IMR-90 (cell line): ENCODE measurements around the gene SMYD1. TPM values are rescaled to one million over a fixed set of nuclear protein-coding genes. Genes with fewer than 3 reads are reported as not detected.
A peak's percentile ranks its signal among the peaks of the same experiment; 100 is the strongest.

ENCODE experiments used
- ATAC-seq: fragments of 200-7000 bp; cut with Tn5 transposase; 2 replicates; pipeline ENCODE4 v1.9.1; 2020; ENCODE audit warnings: low read depth, mild to moderate bottlenecking, moderate library complexity
- BruUV-seq: library from RNA; stranded (reverse); fragments of 400-500 nt; replicated peaks from 2 replicates; lab custom pipeline; 2021; lab: Mats Ljungman, UMichigan
- CTCF ChIA-PET: fragments of 300-600 bp; formaldehyde crosslinking; extraction: SDS; loops from one replicate; lab custom pipeline; 2021; ENCODE audit warnings: antibody characterized with exemption; lab: Yijun Ruan, JAX
- POLR2A ChIA-PET: fragments of 300-600 bp; sonication (Branson Sonifier 250); formaldehyde crosslinking; loops from one replicate; lab custom pipeline; 2022; ENCODE audit warnings: antibody characterized with exemption; ENCODE audit not compliant: unreplicated experiment; lab: Charles Lee
- DNase-seq: peaks from one replicate; pipeline ENCODE4 v3.0.0; 2013
- H2AFZ ChIP-seq: replicated peaks from 2 replicates; pipeline ENCODE3; 2013; ENCODE audit warnings: low read length, mild to moderate bottlenecking; ENCODE audit not compliant: poor library complexity
- H2AK5ac ChIP-seq: 2 replicates; pipeline ENCODE4 v1.6.1; 2013; ENCODE audit warnings: low read depth, low read length, inconsistent platforms
- H2AK9ac ChIP-seq: replicated peaks from 2 replicates; pipeline ENCODE3; 2013; ENCODE audit warnings: mild to moderate bottlenecking, low read depth, low read length, moderate library complexity; ENCODE audit not compliant: poor library complexity
- H2BK120ac ChIP-seq: 2 replicates; pipeline ENCODE4 v1.6.1; 2013; ENCODE audit warnings: low read depth, low read length, inconsistent platforms
- H2BK15ac ChIP-seq: 3 replicates; pipeline ENCODE4 v1.6.1; 2013; ENCODE audit warnings: low read depth, low read length, inconsistent platforms
- H2BK20ac ChIP-seq: 2 replicates; pipeline ENCODE4 v1.6.1; 2013; ENCODE audit warnings: low read depth, mild to moderate bottlenecking, inconsistent platforms, low read length, moderate library complexity
- H2BK5ac ChIP-seq: 2 replicates; pipeline ENCODE4 v1.6.1; 2013; ENCODE audit warnings: mild to moderate bottlenecking, low read depth, low read length, inconsistent platforms; ENCODE audit not compliant: poor library complexity, severe bottlenecking
- H3K14ac ChIP-seq: replicated peaks from 2 replicates; pipeline ENCODE4 v1.6.1; 2013; ENCODE audit warnings: low read depth, low read length, inconsistent platforms
- H3K18ac ChIP-seq: 2 replicates; pipeline ENCODE4 v1.6.1; 2013; ENCODE audit warnings: low read depth, low read length, control low read depth
- H3K23ac ChIP-seq: 2 replicates; pipeline ENCODE4 v1.6.1; 2013; ENCODE audit warnings: low read depth, low read length, inconsistent platforms
- H3K27ac ChIP-seq: 2 replicates; pipeline ENCODE4 v1.5.1; 2013; ENCODE audit warnings: mild to moderate bottlenecking, control low read depth, low read length; ENCODE audit not compliant: insufficient read depth
- H3K27me3 ChIP-seq: 2 replicates; pipeline ENCODE4 v1.6.1; 2013; ENCODE audit warnings: low read length; ENCODE audit not compliant: control insufficient read depth, insufficient read depth
- H3K36me3 ChIP-seq: 2 replicates; pipeline ENCODE4 v1.6.1; 2013; ENCODE audit warnings: low read length, mixed read lengths; ENCODE audit not compliant: control insufficient read depth, insufficient read depth
- H3K4ac ChIP-seq: 2 replicates; pipeline ENCODE4 v1.6.1; 2013; ENCODE audit warnings: low read depth, low read length, inconsistent platforms
- H3K4me1 ChIP-seq: 2 replicates; pipeline ENCODE4 v1.6.1; 2013; ENCODE audit warnings: low read length, mixed read lengths; ENCODE audit not compliant: control insufficient read depth, insufficient read depth
- H3K4me2 ChIP-seq: 2 replicates; pipeline ENCODE4 v1.6.1; 2013; ENCODE audit warnings: low read depth, mild to moderate bottlenecking, control low read depth, low read length, moderate library complexity
- H3K4me3 ChIP-seq: 2 replicates; pipeline ENCODE4 v1.5.1; 2013; ENCODE audit warnings: low read depth, mild to moderate bottlenecking, control low read depth, low read length, moderate library complexity; ENCODE audit not compliant: insufficient read depth
- H3K56ac ChIP-seq: 2 replicates; pipeline ENCODE4 v1.6.1; 2013; ENCODE audit warnings: low read length, inconsistent platforms; ENCODE audit not compliant: insufficient read depth; ENCODE audit errors: extremely low read depth
- H3K79me1 ChIP-seq, 2 experiments: 2 replicates each; pipeline ENCODE4 v1.6.1; 2013; ENCODE audit warnings: low read length in 2 of 2, inconsistent platforms in 1 of 2, low read depth in 1 of 2
- H3K9ac ChIP-seq: 2 replicates; pipeline ENCODE4 v1.6.1; 2013; ENCODE audit warnings: low read depth, low read length, control low read depth
- H3K9me1 ChIP-seq: 2 replicates; pipeline ENCODE4 v1.6.1; 2013; ENCODE audit warnings: low read length, inconsistent platforms; ENCODE audit not compliant: insufficient read depth
- H3K9me3 ChIP-seq: 2 replicates; pipeline ENCODE4 v1.6.1; 2013; ENCODE audit warnings: low read length; ENCODE audit not compliant: control insufficient read depth, insufficient read depth
- H4K20me1 ChIP-seq: 2 replicates; pipeline ENCODE4 v1.6.1; 2013; ENCODE audit warnings: low read length, inconsistent platforms; ENCODE audit not compliant: insufficient read depth
- H4K5ac ChIP-seq: 2 replicates; pipeline ENCODE4 v1.6.1; 2013; ENCODE audit warnings: mild to moderate bottlenecking, low read depth, low read length, control low read depth
- H4K8ac ChIP-seq, 2 experiments: 2 replicates each; pipeline ENCODE4 v1.6.1; 2013; ENCODE audit warnings: low read depth in 2 of 2, low read length in 2 of 2, control low read depth in 1 of 2, inconsistent platforms in 1 of 2
- H4K91ac ChIP-seq: 2 replicates; pipeline ENCODE4 v1.6.1; 2013; ENCODE audit warnings: low read depth, low read length, inconsistent platforms; ENCODE audit not compliant: insufficient read depth
- CHD1 ChIP-seq: IDR thresholded peaks from 2 replicates; pipeline ENCODE4 v1.6.1; 2012; ENCODE audit warnings: low read depth, low read length, improper control_type of control experiment
- FOS ChIP-seq: fragments of 150-350 bp; IDR thresholded peaks from 2 replicates; pipeline ENCODE4 v1.6.1; 2016; ENCODE audit warnings: low read depth, low read length
- SMC3 ChIP-seq: fragments of 150-350 bp; IDR thresholded peaks from 2 replicates; pipeline ENCODE4 v1.6.1; 2016; ENCODE audit warnings: low read depth, mild to moderate bottlenecking, antibody characterized with exemption, low read length, moderate library complexity
- dilution Hi-C: fragments of 300-500 bp; cut with HindIII; formaldehyde crosslinking; loops from one replicate; pipeline ENCODE4 v1.14.3; 2018; ENCODE audit warnings: low sequenced_read_pairs; ENCODE audit not compliant: unreplicated experiment
- in situ Hi-C: fragments of 300-500 bp; cut with MboI; formaldehyde crosslinking; loops from 3 replicates; pipeline ENCODE4 v1.14.3; 2019; ENCODE audit warnings: low sequenced_read_pairs, inconsistent platforms, mixed read lengths
- intact Hi-C: fragments of 100-400 bp; cut with micrococcal nuclease; formaldehyde crosslinking; loops from 2 replicates; pipeline ENCODE4 v1.10.0; 2022
- polyA plus RNA-seq, 3 experiments: library from polyadenylated mRNA; depleted of rRNA; stranded (reverse); fragments of >200 nt; gene quantifications; 2 replicates each; pipeline ENCODE4 v1.2.3, GENCODE V29; 2012; ENCODE audit warnings: low replicate concordance in 1 of 3
- total RNA-seq: library from RNA; depleted of rRNA; stranded (reverse); fragments of >200 nt; gene quantifications from 2 replicates; pipeline ENCODE4 v1.2.3, GENCODE V29; 2012

SMYD1 gene
- total and polyA plus RNA-seq, 2 of the 4 experiments (the other 2 are of a cell fraction): not detected

DNA sequence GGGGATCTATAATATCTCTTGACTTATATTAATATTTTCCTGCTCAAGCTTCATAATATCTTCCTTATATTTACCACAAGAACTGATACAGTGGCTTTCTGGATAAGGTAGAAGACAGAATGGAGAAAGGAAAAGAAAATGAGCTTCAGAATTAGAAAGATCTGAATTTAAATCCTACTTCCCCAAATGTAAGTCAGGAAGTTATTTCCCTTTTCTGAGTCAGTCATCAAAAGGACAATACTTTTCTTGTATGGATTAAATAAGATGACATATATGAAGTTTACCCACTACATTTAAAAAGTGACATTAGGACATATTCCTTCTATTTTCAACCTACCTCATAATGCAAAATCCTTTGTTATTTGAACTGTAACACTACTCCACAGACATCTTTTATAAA is 31.0 kb upstream of the SMYD1 start:
- no peak for TF ChIP-seq CHD1
- TF ChIP-seq FOS: no peak
- no peak for TF ChIP-seq SMC3
- Histone ChIP-seq H3K4me3 (no peak overlapping the region), H2BK15ac (no peak overlapping the region), H2BK20ac (no peak overlapping the region), H3K4me1 (peaks cover 2% of the 10 kb centered on the region; the same call in 1 of the 2 replicates), H3K56ac (no peak overlapping the region), H4K5ac (no peak overlapping the region), H3K27ac (no peak overlapping the region), H2AK9ac (no peak overlapping the region), H3K27me3 (no peaks in the 10 kb centered on the region), H3K79me1 (peaks cover 28 to 29% of the 10 kb centered on the region in 2 experiments), H4K91ac (no peak overlapping the region), H3K4me2 (no peak overlapping the region), H3K9me1 (0 out of 2 replicates have a peak, but pooled peaks cover 2% of the 10 kb centered on the region), H2BK120ac (no peak overlapping the region), H4K20me1 (peaks cover 4% of the 10 kb centered on the region; the same call in 1 of the 2 replicates), H4K8ac (no peak overlapping the region; a peak in 1 of 4 replicates), H3K23ac (no peak overlapping the region), H3K9me3 (no peaks in the 10 kb centered on the region), H2AK5ac (no peak overlapping the region), H3K36me3 (peaks cover 14% of the 10 kb centered on the region), H2AFZ (no peak overlapping the region), H3K9ac (no peak overlapping the region), H2BK5ac (peak overlapping the region; percentile 56), H3K18ac (no peak overlapping the region), H3K14ac (no peak overlapping the region), H3K4ac (no peak overlapping the region)
- DNase-seq (no peak), ATAC-seq (no peak)
- intact Hi-C loops: no loop called here
- ChIA-PET POLR2A (no interaction called here), CTCF (interaction anchor here (0.8 kb wide), 1 partner anchor 35 kb away, joined by 3 read pairs; no protein-coding TSS in a partner anchor)
- dilution Hi-C loops: no loop called here
- in situ Hi-C loops: no loop called here
- no TSS peak for BruUV-seq
